Lower lobe of right lung (tissue), 2 donors: ENCODE results near the gene ACP5. TPM values are rescaled to one million over a fixed set of nuclear protein-coding genes. Genes with fewer than 3 reads are reported as not detected.

ENCODE experiments used
- ATAC-seq, 2 donors: fragments of 200-7000 bp; cut with Tn5 transposase; one replicate each; pipeline ENCODE4 v1.9.1; 2020 to 2022; ENCODE audit warnings: mild to moderate bottlenecking in 2 of 2, moderate library complexity in 2 of 2
- DNase-seq: peaks from one replicate; pipeline ENCODE4 v3.0.0-alpha.2; 2020
- H3K27ac ChIP-seq: fragments of 200-600 bp; one replicate; pipeline ENCODE4 v1.8.0; 2022
- H3K27me3 ChIP-seq: fragments of 200-600 bp; one replicate; pipeline ENCODE4 v1.8.0; 2022; ENCODE audit warnings: low read depth
- H3K36me3 ChIP-seq: fragments of 200-600 bp; one replicate; pipeline ENCODE4 v1.8.0; 2022; ENCODE audit warnings: mild to moderate bottlenecking
- H3K4me1 ChIP-seq: fragments of 200-600 bp; one replicate; pipeline ENCODE4 v1.8.0; 2022
- H3K4me3 ChIP-seq: fragments of 200-600 bp; one replicate; pipeline ENCODE4 v1.8.0; 2022; ENCODE audit warnings: mild to moderate bottlenecking
- H3K9me3 ChIP-seq: fragments of 200-600 bp; one replicate; pipeline ENCODE4 v1.8.0; 2022
- intact Hi-C: fragments of 100-400 bp; cut with DNase I; formaldehyde crosslinking; loops from one replicate; pipeline ENCODE4 v1.11.0; 2022
- total RNA-seq: library from RNA; stranded (reverse); fragmentation: NEBNext Ultra II Directional; extraction: Animal tissue kit (Norgen Biotek cat#: 25700); gene quantifications from one replicate; pipeline ENCODE4 v1.2.1, GENCODE V29; 2021
- TF ChIP-seq, protein P1 (sequence below): fragments of 200-600 bp; IDR thresholded peaks from one replicate; pipeline ENCODE4 v1.8.0; 2022; ENCODE audit warnings: antibody characterized with exemption, mild to moderate bottlenecking
- donor health status: DM: no; HTN: yes; CAD: no; lungs with severe emphysema.

ACP5 gene
- total RNA-seq, 1 donor from 2014 or later: 650 TPM

DNA sequence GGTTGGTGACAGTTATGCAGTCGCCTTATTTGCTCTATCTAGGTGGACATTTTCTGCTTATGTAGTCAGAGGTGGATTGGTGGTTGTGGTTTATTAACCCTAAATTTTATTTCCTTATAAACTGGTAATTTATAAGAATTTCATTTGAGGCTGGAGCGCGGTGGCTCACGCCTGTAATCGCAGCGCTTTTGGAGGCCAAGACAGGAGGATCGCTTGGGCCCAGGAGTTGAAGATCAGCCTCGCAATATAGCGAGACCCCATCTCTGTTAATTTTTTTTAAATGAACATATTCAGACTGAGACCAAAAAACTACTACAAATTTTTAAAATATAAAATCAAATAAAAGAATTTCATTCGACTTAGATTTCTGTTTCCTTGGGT lies 20.6 kb upstream of the ACP5 start:
- ATAC-seq: no peak

GRCh38 chr19:11597202-11598102 lies 20.0 kb upstream of the ACP5 start, which contains the start of gene ZNF627:
TSS of gene ZNF627 (plus strand) at chr19:11597483. CDS start at chr19:11597628, 145 bp downstream.
- Histone ChIP-seq H3K27ac (peak within 1 kb of the TSS; percentile 94), H3K27me3 (no peaks in the 10 kb centered on the region), H3K4me1 (peaks cover 14% of the 10 kb centered on the region), H3K36me3 (no peaks in the 10 kb centered on the region), H3K4me3 (peak within 1 kb of the TSS; percentile 87), H3K9me3 (no peaks in the 10 kb centered on the region)
- DNase-seq (peak; percentile 99), ATAC-seq (peak; percentile 100)
- intact Hi-C loops: no loop called here
- TF ChIP-seq, protein P1, sequence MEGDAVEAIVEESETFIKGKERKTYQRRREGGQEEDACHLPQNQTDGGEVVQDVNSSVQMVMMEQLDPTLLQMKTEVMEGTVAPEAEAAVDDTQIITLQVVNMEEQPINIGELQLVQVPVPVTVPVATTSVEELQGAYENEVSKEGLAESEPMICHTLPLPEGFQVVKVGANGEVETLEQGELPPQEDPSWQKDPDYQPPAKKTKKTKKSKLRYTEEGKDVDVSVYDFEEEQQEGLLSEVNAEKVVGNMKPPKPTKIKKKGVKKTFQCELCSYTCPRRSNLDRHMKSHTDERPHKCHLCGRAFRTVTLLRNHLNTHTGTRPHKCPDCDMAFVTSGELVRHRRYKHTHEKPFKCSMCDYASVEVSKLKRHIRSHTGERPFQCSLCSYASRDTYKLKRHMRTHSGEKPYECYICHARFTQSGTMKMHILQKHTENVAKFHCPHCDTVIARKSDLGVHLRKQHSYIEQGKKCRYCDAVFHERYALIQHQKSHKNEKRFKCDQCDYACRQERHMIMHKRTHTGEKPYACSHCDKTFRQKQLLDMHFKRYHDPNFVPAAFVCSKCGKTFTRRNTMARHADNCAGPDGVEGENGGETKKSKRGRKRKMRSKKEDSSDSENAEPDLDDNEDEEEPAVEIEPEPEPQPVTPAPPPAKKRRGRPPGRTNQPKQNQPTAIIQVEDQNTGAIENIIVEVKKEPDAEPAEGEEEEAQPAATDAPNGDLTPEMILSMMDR: peak; percentile 39

More for the DNA sequence above, 20.6 kb upstream of the ACP5 start:
- TF ChIP-seq, protein P1: no peak
- intact Hi-C loops: no loop called here
- peak overlapping the region; percentile 94 for H3K27ac ChIP-seq
- H3K27me3 ChIP-seq: no peaks in the 10 kb centered on the region
- H3K9me3 ChIP-seq: no peaks in the 10 kb centered on the region
- peaks cover 14% of the 10 kb centered on the region for H3K4me1 ChIP-seq
- DNase-seq: no peak
- H3K4me3 ChIP-seq: peak overlapping the region; percentile 87
- H3K36me3 ChIP-seq: no peaks in the 10 kb centered on the region

DNA sequence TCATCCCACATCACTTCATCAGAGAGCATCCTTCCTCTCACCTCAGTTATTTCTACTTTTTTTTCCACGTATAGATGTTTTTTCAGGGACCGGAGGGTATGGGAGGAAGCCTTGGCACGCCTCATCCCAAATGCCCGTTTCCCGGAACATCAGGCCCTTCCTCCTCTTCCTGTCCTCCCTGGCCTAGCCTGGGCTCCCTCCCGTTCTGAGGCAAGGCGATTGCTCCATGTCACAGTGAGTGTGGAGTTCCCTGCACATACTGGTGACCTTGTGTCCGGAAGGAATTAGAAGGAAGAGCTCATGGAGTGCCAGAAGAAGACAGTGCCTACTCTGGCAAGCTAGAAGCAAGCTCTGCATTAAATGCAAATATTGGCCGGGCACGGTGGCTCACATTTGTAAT lies 18.7 kb upstream of the ACP5 start:
- Histone ChIP-seq H3K27me3 (no peaks in the 10 kb centered on the region), H3K36me3 (no peaks in the 10 kb centered on the region), H3K4me1 (peaks cover 14% of the 10 kb centered on the region), H3K4me3 (no peak overlapping the region), H3K27ac (peak overlapping the region; percentile 94), H3K9me3 (no peaks in the 10 kb centered on the region)
- TF ChIP-seq, protein P1: no peak
- intact Hi-C loops: no loop called here
- no peak for ATAC-seq
- no peak for DNase-seq

- Histone ChIP-seq H3K27me3 (no peaks in the 10 kb centered on the region), H3K4me3 (no peak overlapping the region), H3K4me1 (peaks cover 12% of the 10 kb centered on the region), H3K36me3 (no peaks in the 10 kb centered on the region), H3K9me3 (no peaks in the 10 kb centered on the region), H3K27ac (no peak overlapping the region)
- DNase-seq: no peak
- no peak for ATAC-seq
- TF ChIP-seq, protein P1: no peak
- intact Hi-C loops: no loop called here
Observed at GRCh38 chr19:11594084-11594483, 16.6 kb upstream of the ACP5 start.

DNA sequence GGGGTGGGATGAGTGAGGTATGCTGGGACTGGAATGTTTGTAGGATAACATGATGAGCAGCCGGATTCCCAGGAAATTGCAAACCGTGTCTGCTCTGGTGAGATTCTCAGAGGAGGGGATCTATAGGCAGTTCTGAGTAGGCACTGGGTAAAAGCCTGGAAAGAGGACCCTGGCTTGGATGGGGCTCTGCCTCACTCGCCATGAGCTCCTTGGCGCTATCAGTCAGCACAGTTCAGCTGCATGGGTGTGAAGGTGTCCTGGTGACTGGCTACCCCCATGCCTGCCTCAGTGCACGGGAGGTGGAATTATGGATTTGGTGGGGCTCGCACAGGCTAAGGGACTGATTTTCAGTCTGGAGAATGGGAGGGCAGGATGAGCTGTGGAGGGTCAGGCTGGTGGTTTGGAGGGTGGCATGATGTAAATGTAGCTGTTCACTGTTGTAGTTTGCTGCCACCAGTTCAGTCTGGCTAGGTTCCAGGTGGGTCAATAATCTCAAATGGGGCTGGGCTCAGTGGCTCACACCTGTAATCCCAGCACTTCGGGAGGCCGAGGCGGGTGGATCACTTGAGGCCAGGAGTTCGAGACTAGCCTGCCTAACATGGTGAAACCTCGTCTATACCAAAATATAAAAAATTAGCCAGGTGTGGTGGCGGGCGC lies 10.7 kb upstream of the ACP5 start:
- Histone ChIP-seq H3K4me3 (no peak overlapping the region), H3K36me3 (no peaks in the 10 kb centered on the region), H3K9me3 (no peaks in the 10 kb centered on the region), H3K4me1 (peaks cover 9% of the 10 kb centered on the region), H3K27ac (no peak overlapping the region), H3K27me3 (no peaks in the 10 kb centered on the region)
- peak; percentile 14 to 40 for ATAC-seq
- intact Hi-C loops: no loop called here
- TF ChIP-seq, protein P1: no peak
- no peak for DNase-seq
